A673 (cell line): ENCODE data around the gene UCK1. TPM values are rescaled to one million over a fixed set of nuclear protein-coding genes. Genes with fewer than 3 reads are reported as not detected.

ENCODE experiments used
- BruUV-seq: library from RNA; stranded (reverse); fragments of 400-500 nt; replicated peaks from 2 replicates; lab custom pipeline; 2021; lab: Mats Ljungman, UMichigan
- CTCF ChIA-PET: fragments of 300-600 bp; sonication (Branson Sonifier 250); formaldehyde crosslinking; loops from one replicate; lab custom pipeline; 2022; ENCODE audit warnings: antibody characterized with exemption; lab: Charles Lee
- POLR2A ChIA-PET: fragments of 300-600 bp; sonication (Branson Sonifier 250); formaldehyde crosslinking; loops from one replicate; lab custom pipeline; 2022; ENCODE audit warnings: antibody characterized with exemption; ENCODE audit not compliant: low non-redundant PET; lab: Charles Lee
- DNase-seq: peaks from one replicate; pipeline ENCODE4 v3.0.0-alpha.2; 2015; ENCODE audit warnings: low spot score
- H3K27ac ChIP-seq: fragments of 200-600 bp; sonication (generic); 2 replicates; pipeline ENCODE4 v1.5.1; 2016; ENCODE audit warnings: mixed run types, low read depth, mild to moderate bottlenecking, mixed read lengths, antibody characterized with exemption, low read length; ENCODE audit not compliant: poor library complexity, severe bottlenecking
- H3K27me3 ChIP-seq: fragments of 200-600 bp; sonication (generic); replicated peaks from 2 replicates; pipeline ENCODE4 v1.6.1; 2017; ENCODE audit warnings: mixed run types, low read depth, mild to moderate bottlenecking, mixed read lengths, antibody characterized with exemption, low read length; ENCODE audit not compliant: insufficient read depth, poor library complexity
- H3K36me3 ChIP-seq: fragments of 200-600 bp; sonication (generic); 2 replicates; pipeline ENCODE4 v1.6.1; 2016; ENCODE audit warnings: mixed run types, mild to moderate bottlenecking, mixed read lengths, antibody characterized with exemption, low read length; ENCODE audit not compliant: insufficient read depth, poor library complexity, severe bottlenecking
- H3K4me1 ChIP-seq: fragments of 200-600 bp; sonication (generic); 2 replicates; pipeline ENCODE4 v1.6.1; 2017; ENCODE audit warnings: mixed run types, mild to moderate bottlenecking, mixed read lengths, antibody characterized with exemption, low read length; ENCODE audit not compliant: insufficient read depth, poor library complexity, severe bottlenecking
- H3K4me3 ChIP-seq: fragments of 200-600 bp; sonication (generic); 2 replicates; pipeline ENCODE4 v1.5.1; 2016; ENCODE audit warnings: low read depth, mixed run types, mild to moderate bottlenecking, mixed read lengths, low read length; ENCODE audit not compliant: poor library complexity, severe bottlenecking
- H3K9me3 ChIP-seq: fragments of 200-600 bp; sonication (generic); 2 replicates; pipeline ENCODE4 v1.6.1; 2016; ENCODE audit warnings: mixed run types, low read depth, mild to moderate bottlenecking, mixed read lengths, antibody characterized with exemption, low read length; ENCODE audit not compliant: poor library complexity, severe bottlenecking
- CTCF ChIP-seq: fragments of 300-800, 200-600 bp; sonication (generic); conservative IDR thresholded peaks from 2 replicates; pipeline ENCODE4 v1.5.1; 2017; ENCODE audit warnings: low read depth, mild to moderate bottlenecking, antibody characterized with exemption, low read length, moderate library complexity, mixed read lengths
- EZH2 ChIP-seq: fragments of 200-600 bp; sonication (generic); IDR thresholded peaks from 2 replicates; pipeline ENCODE4 v1.6.1; 2017; ENCODE audit warnings: borderline replicate concordance, low read depth, mild to moderate bottlenecking, mixed read lengths, antibody characterized with exemption, low read length; ENCODE audit not compliant: poor library complexity, severe bottlenecking
- intact Hi-C: fragments of 100-400 bp; cut with micrococcal nuclease; formaldehyde crosslinking; loops from one replicate; pipeline ENCODE4 v1.10.0; 2022; ENCODE audit not compliant: unreplicated experiment
- total RNA-seq: library from RNA; stranded (reverse); gene quantifications from 2 replicates; pipeline ENCODE4 v1.2.3, GENCODE V29; 2021

The UCK1 gene
- total RNA-seq, 1 experiment from 2014 or later = 51.6 TPM

- Histone ChIP-seq H3K9me3 (no peaks in the 10 kb centered on the region), H3K4me1 (no peaks in the 10 kb centered on the region), H3K36me3 (peaks cover 99% of the 10 kb centered on the region), H3K27me3 (no peaks in the 10 kb centered on the region), H3K4me3 (no peak overlapping the region), H3K27ac (no peak overlapping the region)
- BruUV-seq = no TSS peak
- CTCF ChIA-PET = no interaction called here
- TF ChIP-seq CTCF (no peak), EZH2 (no peak)
- intact Hi-C loops = no loop called here
- POLR2A ChIA-PET = no interaction called here
- DNase-seq = no peak
Measured at GRCh38 chr9:131487001-131487400, 44.1 kb downstream of the UCK1 start.

GRCh38 chr9:131485728-131486422 is 45.2 kb downstream of the UCK1 start:
- intact Hi-C loops = no loop called here
- H3K27ac ChIP-seq = no peak overlapping the region
- POLR2A ChIA-PET = no interaction called here
- TF ChIP-seq EZH2 (no peak), CTCF (no peak)
- no peak for DNase-seq
- H3K27me3 ChIP-seq = no peaks in the 10 kb centered on the region
- BruUV-seq = no TSS peak
- H3K4me3 ChIP-seq = no peak overlapping the region
- peaks cover 97% of the 10 kb centered on the region for H3K36me3 ChIP-seq
- H3K4me1 ChIP-seq = no peaks in the 10 kb centered on the region
- CTCF ChIA-PET = no interaction called here
- H3K9me3 ChIP-seq = no peaks in the 10 kb centered on the region

GRCh38 chr9:131485206-131485605 is 45.9 kb downstream of the UCK1 start:
- BruUV-seq = no TSS peak
- ChIA-PET POLR2A (no interaction called here), CTCF (no interaction called here)
- intact Hi-C loops = no loop called here
- no peak for TF ChIP-seq CTCF
- TF ChIP-seq EZH2 = no peak
- Histone ChIP-seq H3K27me3 (no peaks in the 10 kb centered on the region), H3K9me3 (no peaks in the 10 kb centered on the region), H3K36me3 (peaks cover 97% of the 10 kb centered on the region), H3K4me3 (no peak overlapping the region), H3K4me1 (no peaks in the 10 kb centered on the region), H3K27ac (no peak overlapping the region)
- no peak for DNase-seq
